ENCODE data around the gene MFSD6L. TPM values are rescaled to one million over a fixed set of nuclear protein-coding genes. Genes with fewer than 3 reads are reported as not detected.
"Not testable (repeated sequence)": the region's sequence is repeated elsewhere in the genome, so short reads cannot be mapped to it uniquely, and the experiment has no call there.

The MFSD6L gene
- total RNA-seq, 1 donor from 2014 or later = 2.9 TPM

GRCh38 chr17:8826808-8827435 lies 27.8 kb upstream of the MFSD6L start:
- DNase-seq (ENCODE audit: low spot score) = peak; percentile 7

DNA sequence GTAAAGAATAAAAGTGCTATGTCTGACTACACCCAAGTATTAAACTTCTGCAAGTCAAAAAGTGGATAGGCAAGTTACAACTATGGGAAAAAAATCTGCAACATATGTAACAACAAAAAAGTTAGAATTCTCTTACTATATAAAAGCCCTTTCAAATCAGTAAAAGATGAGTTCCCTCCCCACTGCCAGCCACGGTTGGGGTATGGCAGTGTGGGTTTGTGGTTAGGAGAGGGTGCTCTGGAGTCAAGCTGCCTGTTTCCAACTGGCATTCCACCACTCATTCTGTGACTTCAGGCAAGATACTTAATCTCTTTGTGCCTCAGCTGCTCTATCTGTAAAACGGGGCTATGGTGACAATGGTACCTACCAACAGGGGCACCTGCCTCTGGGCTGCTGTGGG lies 26.6 kb upstream of the MFSD6L start:
- DNase-seq (ENCODE audit: low spot score) = no peak

- no peak for DNase-seq (ENCODE audit: low spot score)
Observed at GRCh38 chr17:8823279-8823678, 24.1 kb upstream of the MFSD6L start.

- no peak for DNase-seq (ENCODE audit: low spot score)
Observed at GRCh38 chr17:8822401-8823035, 23.4 kb upstream of the MFSD6L start.

GRCh38 chr17:8821446-8822105 lies 22.4 kb upstream of the MFSD6L start:
- no peak for DNase-seq (ENCODE audit: low spot score)

- no peak for DNase-seq (ENCODE audit: low spot score)
Observed at GRCh38 chr17:8820311-8821010, 21.3 kb upstream of the MFSD6L start.

GRCh38 chr17:8818654-8819330 lies 19.6 kb upstream of the MFSD6L start:
- no peak for DNase-seq (ENCODE audit: low spot score)

GRCh38 chr17:8818047-8818446 lies 18.9 kb upstream of the MFSD6L start:
- DNase-seq (ENCODE audit: low spot score) = no peak

DNA sequence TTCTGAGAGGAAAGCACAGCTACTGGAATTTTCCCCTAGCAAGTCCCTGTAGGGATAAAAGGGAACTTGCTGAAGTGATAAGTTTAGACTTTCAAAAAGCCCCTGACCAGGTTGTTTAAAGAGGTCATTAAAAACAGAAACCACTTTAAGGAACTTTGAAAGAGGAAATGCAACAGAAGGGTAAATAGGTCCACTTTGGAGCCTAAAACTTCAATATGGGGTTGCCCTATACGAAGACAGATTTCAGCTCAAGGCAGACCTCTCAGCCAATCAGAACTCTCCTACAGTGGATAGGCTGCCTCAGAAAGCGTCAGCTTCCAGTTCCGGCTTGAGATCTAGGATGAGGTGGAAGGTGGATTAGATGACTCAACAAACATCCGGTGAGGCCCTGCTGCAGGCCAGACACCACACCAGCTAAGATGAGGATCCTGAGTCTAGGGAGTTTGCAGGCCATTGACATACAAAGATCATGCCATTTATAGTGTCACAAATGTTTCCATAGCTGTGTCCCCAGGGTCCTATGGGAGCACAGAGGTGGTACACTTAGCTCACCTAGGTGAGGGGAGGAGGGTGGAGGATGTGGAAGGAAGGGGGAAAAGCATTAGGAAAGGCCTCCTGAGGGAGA lies 7.9 kb upstream of the MFSD6L start:
- no peak for DNase-seq (ENCODE audit: low spot score)

- no peak for DNase-seq (ENCODE audit: low spot score)
Observed at GRCh38 chr17:8806253-8806925, 7.2 kb upstream of the MFSD6L start.

GRCh38 chr17:8805396-8805795 lies 6.2 kb upstream of the MFSD6L start:
- not testable (repeated sequence) for DNase-seq (ENCODE audit: low spot score)

GRCh38 chr17:8803531-8804420 lies 4.6 kb upstream of the MFSD6L start:
- DNase-seq (ENCODE audit: low spot score) = no peak

GRCh38 chr17:8801135-8801840 lies 2.1 kb upstream of the MFSD6L start:
- DNase-seq (ENCODE audit: low spot score) = no peak

DNA sequence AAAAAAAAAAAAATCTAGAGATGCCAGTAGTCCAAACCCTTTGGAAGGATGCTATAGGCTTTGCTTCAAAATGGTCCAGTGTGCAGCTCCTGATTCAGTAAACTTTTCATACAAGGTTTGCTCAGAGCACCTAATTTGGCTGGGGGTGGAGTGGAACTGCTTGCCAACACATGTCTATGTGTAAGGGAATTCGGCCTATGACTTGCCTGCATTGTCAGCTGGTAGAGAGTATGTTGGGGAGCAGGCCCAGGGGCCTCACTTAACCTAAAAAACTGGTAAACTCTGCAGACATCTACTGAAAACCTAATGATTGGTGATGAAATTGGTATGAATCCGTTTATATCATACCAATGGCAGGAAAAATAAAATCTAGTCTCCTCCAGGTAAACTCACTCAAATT lies 1.5 kb upstream of the MFSD6L start:
- no peak for DNase-seq (ENCODE audit: low spot score)

- DNase-seq (ENCODE audit: low spot score) = no peak
Observed at GRCh38 chr17:8799570-8800212, 526 bp upstream of the MFSD6L start.

DNA sequence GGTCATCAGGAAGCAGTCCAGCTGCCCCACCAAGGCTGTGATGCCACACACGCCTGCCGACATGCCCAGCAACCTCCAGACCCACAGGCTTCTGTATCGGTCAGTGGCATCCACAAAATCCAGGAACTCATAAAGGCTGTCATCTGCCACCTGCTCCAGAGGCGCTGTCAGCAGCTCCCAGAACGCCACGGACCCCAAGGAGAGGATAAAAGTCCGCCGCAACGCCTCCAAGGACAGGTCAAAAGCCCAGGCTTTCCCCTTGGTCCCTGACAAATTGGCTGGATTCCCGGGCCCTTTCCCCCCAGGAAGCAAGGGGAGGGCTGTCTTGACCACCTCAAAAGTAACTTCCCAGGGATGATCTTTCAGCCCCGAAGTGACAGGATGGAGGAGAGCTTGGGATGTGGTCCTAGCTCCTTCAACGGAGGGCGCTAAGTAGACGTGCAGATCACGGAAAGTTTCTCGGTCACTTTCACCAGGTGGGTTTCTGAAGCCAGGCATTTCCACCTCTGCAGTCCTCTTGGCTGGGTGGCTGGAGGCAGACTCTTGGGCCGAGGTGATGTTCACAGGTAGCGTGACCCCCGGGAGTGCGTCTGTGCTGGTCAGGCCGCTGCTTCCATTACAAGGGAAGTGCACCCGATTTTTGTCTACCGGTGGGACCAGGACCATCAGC lies 854 bp downstream of the MFSD6L start:
- DNase-seq (ENCODE audit: low spot score) = no peak

DNA sequence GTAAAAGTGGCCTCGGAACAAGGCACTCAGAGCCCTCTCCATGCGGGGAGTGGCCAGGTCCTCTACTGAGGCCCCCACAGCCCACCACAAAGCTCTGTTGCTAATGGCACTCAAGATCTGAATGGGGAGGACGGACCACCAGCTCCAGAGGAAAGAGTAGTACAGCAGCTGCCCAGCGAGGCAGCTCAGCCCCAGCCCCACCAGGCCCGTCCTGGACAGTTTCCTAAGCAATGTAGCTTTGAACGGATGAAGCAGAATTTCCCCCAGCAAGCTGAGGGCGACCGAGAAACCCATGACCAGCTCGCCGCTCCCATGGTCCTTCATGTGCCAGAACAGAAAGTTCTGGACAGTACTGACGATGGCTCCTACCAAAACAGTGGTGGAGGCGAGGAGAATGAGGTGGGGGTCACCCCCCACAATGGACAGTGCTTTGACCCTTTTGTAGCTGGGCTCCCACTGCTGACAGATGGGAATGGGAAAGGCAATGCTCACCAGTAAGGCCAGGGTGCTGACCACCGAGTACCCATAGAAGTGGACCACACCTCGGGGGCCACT lies 1.5 kb downstream of the MFSD6L start:
- DNase-seq (ENCODE audit: low spot score) = no peak

- no peak for DNase-seq (ENCODE audit: low spot score)
Observed at GRCh38 chr17:8794636-8795035, 4.5 kb downstream of the MFSD6L start.
